GM19397 (cell line): ENCODE data around the gene DPYSL4.

ENCODE experiments used
- ATAC-seq: cut with Tn5 transposase; IDR thresholded peaks from one replicate; pipeline ENCODE4 v1.9.1; 2021; ENCODE audit warnings: mild to moderate bottlenecking, moderate library complexity; ENCODE audit not compliant: unreplicated experiment

Gene DPYSL4

DNA sequence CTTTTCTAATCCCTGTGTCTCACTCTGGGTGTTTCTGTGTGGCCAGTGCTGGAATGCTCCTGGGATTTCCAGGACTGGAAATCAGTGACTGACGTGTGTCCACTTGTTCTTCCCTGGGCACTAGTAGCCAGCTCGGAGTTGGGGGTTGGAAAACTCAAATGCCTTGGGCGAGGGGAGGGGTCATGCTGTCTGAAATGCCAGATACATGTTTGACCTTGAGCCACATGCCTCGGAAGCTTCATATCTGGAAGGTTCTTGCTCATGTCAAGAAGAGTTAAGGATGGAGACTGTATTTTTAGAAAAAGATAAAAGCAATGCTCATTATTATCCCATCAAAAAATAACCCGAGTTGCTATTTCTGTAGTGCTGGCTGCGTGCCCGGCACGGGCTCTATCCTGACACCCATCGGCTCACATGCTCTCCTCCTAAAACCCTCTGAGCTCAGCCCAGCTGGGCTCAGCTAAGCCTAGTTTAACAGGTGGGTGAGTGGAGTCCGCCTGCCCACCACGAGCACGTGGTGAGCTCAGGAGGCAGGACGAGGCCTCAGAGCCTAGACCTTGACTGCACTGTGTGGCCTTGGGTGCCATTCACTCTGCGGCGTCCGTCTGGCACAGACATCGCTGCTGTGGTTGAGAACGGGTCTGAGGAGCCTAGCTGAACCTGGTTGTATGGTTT lies 6.4 kb downstream of the DPYSL4 start:
- no peak for ATAC-seq

DNA sequence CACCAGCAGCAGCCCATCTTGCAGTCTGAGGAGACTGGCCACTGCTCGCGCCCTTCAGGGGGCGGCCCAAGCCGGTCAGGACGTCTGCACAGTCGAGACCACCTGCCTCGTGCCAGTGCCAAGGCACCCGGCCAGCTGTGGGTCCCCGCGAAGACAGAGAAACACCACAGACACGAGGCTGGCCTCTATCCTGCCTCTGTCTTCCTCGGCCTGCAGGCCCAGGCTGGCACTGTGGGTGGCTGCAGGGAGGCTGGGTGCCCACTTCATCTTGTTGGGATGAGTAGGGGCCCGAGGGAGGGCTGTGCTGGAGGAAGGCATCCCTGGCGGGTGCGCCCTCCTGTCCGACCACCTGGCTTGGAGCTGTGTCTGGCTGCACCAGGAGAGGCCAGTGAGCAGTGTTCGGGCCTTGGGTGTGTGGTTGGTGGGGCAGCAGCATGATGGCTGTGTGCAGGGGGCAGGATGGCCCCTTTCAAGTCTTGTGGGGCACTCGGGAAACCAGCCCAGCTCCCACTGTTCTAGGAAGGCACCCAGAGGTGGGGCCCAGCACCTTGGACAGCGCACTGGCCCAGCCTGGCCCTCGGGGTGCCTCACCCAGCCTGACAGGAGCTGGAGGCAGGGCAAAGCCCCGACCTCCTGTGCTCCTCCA lies 7.3 kb downstream of the DPYSL4 start:
- no peak for ATAC-seq

DNA sequence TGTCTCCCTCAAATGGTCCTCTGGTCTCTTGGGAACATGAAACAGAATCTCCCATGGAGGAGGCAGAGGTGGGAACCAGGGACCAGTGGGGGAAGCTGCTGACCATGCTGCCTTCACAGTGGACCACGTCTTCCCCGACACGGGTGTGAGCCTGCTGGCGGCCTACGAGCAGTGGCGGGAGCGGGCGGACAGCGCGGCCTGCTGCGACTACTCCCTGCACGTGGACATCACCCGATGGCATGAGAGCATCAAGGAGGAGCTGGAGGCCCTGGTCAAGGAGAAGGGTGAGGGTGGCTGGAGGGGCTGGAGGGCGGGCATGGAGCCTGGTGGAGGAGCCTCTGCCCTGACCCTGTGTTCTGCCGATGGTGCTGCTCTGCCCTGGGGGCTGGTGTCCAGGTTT lies 8.0 kb downstream of the DPYSL4 start:
- ATAC-seq, result no peak

DNA sequence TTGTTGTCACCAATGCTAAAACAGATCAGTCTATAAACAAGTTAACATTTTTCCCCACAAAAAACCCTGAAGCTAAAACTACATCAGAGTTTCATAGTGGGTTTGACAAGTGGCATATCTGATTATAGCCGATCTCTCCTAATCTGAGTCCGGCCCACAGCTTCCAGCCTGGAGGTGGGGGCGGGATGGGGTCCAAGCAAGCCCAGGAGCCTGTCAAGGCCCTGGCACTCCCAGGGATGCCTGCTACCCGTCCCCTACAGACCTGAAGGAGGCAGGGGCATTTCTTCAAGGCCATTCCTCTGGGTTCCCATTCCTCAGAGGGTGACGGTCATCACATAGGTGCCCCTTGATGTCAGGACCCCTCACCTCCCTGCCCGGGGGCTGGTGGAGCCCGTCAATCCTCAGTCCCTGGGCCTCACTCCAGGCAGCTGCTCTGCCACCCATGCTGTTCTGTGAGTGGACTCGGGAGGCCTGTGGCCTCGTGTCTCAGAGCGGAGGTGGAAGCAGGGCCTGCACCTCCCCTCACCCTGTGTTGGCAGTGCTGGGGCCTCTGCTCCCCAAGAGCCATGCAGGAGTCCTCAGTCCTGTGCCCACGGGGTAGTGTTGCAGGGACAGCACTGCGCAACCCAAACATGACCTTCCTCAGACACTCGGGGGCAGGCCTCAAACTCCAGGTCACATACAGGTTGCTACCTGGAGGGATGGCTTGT lies 8.8 kb downstream of the DPYSL4 start:
- no peak for ATAC-seq

DNA sequence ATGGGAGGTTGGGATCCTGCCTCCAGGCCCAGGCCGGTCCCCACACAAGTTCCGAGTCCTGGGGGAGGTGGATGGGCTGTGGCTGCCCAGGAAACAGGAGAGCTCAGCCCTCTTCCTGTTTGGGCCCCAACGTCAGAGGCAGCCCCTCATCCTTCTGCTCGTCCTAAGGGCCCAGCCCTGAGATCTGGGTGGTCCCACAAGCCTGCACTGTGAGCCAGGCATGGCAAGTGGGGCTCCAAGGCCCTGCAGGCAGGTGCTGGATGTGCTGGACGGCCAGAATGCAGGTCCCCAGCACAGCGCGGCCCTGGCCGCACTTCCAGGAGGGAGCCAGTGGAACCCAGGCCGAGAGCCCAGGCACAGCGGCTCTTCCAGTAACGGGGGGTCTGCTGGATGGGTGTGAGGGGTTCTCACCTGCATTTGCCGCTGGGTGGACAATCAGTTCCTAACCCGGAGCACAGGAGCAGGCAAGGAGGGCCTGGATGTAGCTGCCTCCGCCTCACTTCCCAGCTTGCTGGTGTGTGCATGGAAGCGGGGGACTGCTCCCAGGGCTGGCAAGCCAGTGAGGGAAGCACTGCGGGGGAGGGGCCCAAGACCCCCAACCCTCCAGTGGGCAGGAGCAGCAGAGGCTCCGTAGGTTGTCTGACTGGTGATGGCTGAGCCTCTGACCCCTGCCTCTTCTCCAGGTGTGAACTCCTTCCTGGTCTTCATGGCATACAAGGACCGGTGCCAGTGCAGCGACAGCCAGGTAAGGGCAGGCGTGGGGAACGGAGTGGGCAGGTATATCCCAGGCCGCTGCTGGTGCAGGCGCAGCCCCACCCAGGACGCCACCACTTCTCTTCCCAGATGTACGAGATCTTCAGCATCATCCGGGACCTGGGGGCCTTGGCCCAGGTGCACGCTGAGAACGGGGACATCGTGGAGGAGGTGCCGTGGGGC lies 9.7 kb downstream of the DPYSL4 start:
- ATAC-seq, result no peak

DNA sequence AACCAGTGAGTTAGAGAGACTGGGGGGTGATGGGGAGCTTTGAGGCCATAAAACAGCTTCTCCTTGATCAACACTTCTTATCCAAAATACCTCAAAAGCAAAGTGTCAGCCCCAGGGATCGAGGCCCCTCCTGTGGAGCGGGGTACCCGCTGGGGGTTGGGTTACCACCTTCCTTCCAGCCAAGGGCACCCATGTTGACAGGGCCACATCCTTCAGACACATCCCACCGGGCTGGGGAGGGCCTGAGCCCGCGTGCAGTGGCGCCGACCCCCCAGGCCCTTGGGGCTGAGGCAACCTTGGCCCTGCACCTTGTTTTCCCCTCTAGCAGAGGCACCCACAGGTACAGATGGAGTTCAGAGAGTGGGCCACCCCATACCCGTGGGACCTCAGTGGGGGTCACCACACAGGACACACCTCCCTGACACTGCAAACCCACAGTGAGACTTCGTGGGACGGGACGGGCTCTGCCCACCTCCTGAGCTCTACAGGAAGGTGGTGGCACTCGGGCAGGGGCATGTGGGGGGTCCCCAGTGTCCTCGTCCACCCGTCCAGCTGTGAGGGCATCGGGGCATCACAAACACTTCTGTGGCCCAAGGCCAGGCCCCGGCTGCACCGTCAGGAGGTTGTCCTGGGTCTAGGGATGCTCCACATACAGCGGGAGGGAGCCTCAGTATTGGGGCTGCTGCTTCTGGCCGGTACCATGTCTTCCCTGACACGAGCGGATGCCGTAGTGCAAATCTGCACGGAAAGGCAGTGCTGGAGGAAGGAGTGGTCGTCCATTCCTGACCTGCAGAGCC lies 10.7 kb downstream of the DPYSL4 start:
- no peak for ATAC-seq

DNA sequence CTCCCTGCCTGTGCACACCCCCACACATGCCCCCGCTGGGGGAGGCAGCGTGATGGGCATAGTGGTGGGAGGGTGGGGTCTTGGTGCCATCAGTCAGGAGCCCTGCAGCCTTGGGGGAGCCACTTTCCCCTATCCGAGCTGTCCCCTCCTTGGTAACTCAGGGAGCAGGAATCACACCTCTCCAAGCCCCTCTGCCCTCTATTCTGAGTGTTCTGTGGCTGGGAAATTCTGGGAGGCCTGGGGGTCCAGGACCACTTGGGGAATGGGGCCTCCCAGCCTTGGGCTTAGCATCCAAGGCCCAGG lies 11.3 kb downstream of the DPYSL4 start:
- no peak for ATAC-seq

DNA sequence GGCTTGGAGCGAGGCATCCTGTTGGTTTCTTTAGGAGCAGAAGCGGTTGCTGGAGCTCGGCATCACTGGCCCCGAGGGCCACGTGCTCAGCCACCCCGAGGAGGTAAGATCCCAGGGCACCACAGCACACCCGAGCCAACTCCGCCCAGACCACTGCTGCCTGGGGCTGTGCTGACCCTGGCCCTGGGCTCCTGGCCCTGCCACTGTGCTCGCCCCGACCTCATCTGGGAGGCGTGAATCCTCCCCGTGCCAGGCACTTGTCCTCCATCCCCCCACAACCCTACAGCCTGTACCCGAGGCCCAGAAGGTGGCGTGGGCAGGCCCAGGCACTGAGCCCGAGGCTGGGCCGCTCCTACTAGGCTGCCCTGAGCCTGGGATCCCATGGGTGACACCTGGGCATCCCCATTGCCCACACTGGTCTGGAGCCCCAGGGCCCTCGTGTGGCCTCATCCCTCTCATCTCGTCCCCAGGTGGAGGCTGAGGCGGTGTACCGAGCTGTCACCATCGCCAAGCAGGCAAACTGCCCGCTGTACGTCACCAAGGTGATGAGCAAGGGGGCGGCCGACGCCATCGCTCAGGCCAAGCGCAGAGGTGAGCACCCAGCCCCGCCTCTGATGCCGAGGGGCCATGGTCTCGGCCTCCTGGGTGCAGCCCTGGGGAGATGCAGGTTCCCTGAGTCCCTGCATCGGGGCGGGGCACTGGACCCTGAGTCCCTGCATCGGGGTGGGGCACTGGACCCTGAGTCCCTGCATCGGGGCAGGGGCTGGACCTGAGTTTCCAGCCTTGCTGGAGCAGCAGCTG lies 11.8 kb downstream of the DPYSL4 start:
- no peak for ATAC-seq

DNA sequence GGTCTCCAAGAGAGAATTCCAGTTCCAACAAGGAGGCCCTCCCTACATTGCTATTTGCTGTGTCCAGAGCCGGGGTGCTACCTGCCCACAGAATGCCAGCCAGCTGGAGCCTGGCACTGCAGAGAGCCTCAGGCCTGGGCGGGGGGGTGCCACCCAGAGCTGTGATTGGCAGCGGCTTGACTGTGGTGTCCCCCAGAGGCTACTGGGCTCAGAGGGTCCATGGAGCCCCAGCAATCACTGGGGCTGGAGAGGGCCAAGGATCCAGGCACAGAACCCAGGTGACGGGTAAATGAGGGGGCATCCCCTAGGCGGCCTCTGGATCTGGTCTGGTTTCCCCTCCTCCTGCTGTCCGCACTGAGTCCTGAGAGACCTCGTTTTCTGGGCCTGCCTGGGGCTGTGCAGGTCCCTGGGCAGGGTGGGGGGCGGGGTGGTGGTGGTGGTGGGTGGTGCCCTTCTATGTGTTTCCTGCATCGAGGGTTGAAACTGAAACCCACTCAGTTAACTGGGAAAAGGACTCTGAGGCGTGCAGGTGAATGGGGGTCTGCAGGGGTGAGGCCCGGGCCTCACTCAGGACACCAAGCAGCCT lies 12.6 kb downstream of the DPYSL4 start:
- ATAC-seq, result no peak

DNA sequence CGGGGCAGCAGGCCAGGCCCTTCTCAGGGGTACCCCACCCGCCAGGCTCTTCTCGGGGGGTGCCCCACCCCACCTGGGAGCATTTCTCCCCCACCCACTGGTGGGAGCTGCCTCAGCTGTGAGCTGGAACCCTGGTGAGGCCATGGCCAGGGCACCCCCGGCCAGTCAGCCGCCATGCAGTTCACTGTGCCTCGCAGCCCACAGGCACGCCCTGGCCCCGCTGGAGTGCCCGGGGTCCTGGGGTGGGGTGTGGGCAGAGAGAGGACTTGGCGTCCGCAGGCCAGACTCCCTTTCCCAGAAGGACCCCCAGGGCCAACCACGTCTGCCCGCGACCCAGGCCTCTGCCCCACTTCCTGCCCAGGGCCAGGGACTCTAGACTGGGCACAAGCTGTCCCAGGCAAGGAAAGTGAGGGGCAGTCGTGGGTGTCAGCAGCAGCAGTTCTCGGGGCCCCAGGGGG lies 13.1 kb downstream of the DPYSL4 start:
- no peak for ATAC-seq

DNA sequence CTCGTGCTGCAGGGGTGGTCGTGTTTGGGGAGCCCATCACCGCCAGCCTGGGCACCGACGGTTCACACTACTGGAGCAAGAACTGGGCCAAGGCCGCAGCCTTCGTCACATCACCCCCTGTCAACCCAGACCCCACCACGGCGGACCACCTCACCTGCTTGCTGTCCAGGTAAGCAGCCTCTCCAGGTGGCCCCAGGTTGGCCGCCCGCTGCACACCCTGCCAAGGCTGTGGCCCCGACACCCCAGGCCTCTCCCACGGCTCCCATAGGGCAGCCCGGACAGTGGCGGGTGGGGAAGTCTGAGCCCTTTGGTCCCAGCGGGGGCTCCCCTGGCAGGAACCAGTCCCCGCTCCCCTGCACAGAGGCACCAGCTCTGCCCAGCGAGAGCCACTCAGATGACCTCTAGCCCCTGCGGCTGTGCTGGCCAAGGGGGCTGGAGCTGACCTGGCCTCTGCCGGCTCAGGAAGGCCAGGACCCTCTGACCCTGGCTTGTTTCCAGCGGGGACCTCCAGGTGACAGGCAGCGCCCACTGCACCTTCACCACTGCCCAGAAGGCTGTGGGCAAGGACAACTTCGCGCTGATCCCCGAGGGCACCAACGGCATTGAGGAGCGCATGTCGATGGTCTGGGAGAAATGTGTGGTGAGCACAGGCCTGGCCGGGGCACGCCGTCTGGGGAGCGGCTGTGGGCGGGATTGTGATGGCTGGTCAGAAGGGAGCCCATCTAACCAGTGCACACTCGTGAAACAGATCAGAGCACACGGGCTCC lies 13.8 kb downstream of the DPYSL4 start:
- ATAC-seq, result no peak

DNA sequence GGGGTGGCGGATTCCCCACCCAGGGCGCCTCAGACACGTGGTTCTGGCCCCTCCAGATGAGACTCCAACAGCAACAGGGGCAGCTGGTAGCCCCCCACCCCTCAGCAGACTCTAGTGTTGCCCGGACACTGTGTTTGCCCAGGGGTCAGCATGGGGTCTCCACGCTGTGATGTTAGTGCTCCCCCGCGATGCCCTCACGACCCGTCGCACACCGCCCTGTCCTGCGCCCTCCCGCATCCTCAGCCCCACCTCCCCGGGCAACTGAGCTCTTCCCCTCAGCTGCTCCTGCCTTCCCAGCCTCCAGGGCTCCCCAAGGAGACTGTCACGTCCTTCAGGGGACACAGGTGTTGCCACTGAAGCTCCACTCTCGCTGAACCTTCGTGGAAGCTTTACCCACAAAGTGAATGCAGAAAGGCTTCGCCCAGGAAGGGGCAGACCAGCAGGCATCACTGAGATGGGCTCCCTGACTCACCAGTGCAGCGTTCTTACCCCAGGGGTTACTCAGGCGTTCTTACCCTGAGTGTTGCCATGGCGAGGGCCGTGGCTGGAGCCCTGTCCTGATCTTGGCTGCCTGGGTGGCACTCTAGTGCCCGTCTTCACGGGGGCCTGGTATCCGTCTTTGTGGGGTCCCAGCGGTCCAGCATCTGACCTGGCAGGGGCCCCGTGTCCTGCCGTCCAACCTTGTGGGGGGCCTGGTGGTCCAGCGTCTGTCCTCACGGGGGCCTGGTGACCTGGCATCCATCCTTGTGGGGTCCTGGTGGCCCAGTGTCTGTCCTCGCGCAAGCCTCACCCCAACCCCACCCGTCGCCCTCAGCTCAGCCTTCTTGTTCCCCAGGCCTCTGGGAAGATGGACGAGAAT lies 14.6 kb downstream of the DPYSL4 start:
- no peak for ATAC-seq

DNA sequence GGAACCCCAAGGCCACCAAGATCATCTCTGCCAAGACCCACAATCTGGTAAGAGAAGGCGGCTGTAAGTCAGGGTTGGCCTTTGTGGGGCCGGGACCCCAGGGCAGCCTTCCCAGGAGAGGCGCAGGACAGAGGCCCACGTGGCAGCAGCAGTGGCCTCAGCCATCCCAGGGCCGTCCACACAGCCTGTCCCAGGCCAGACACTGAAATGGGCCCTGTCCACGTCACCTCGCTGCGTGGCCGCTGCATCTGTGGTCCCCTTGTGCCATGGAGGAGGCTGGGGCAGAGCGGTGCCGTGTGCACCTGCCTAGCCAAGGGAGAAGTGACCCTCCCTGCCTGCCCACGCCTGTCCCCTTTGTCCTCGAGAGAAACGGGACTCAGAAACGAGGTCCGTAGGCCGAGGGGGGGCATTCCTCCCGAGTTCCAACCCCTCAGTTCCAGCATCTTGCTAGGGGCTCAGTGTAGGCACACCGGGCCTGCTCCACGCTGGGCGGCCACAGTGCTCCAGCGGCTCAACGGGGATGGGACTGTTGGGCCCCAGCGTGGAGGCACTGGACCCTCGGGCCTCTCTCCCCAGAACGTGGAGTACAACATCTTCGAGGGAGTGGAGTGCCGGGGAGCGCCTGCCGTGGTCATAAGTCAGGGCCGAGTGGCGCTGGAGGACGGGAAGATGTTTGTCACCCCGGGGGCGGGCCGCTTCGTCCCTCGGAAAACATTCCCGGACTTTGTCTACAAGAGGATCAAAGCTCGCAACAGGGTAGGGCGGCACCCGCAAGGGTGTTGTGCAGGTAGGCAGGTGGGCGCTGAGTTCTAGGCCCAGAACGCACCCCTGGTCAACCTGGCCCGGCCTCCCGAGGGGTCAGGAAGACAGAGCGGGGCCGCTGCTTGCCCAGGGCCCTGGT lies 15.6 kb downstream of the DPYSL4 start:
- no peak for ATAC-seq

DNA sequence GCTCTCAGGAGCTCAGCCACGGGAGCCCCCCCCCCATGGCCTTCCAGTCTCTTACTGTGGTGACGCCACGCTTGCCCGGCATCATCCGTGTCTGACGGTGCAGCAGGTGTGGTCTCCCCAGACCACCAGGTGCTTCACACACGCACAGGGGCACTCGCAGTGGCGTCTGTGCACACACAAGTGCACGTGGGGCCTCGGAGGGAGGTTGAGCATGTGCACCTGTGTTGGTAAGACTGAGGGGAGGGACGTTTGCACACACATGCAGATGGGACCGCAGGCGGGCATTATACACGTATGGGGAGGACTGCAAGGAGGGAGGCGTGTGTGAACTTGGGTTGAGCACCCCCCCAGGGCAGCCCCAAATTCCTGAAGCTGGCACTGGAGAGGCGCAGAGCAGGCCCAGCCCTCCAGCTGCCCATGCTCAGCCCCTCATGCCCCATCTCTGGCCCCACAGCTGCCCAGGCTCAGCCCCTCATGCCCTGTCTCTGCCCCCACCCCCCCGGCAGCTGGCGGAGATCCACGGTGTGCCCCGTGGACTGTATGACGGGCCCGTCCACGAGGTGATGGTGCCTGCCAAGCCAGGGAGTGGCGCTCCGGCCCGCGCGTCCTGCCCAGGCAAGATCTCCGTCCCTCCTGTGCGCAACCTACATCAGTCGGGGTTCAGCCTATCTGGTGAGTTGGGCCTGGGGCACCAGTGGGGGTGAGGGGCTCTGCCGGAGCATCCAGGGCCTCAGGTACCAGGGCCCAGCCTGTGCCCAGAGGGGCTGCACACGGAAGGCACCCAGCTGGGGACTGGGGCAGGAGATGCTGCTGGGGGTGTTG lies 16.7 kb downstream of the DPYSL4 start:
- no peak for ATAC-seq

DNA sequence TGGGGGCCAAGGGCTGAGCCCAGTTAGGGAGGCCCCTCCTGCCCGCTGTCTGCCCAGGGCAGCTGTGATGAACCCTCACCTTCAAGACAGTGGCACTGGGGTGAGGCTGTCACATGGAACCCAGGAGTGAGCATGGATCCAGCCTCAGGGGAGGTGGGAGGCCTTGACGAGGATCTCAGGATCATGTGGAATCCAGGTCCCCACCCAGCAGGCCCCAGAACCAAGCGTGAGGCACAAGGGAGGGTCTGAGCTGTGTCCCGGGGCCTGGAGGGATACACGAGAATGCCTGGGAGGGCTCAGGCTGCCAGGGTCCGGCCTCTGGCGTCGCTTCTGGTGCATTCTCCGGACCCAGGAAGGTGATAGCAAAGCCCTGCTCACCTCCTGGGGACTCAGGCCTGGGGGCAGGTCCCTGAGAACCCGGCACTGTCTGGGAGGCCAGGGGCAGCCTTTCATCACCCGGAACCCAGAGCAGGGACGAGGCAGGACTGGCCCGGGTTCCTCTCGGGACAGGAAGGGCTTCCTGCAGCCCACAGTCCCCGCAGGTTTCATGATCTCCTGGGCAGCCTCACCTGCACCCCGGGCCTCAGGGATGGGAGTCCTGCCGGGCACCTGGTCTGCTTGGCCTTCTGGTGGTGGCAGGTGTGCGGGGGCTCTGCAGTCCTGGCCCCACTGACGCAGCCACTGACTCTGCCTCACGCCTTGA lies 17.5 kb downstream of the DPYSL4 start:
- no peak for ATAC-seq
